Endothelial cell (in vitro differentiated cells): ENCODE data around the gene MKRN3. TPM values are rescaled to one million over a fixed set of nuclear protein-coding genes. Genes with fewer than 3 reads are reported as not detected.

Experiments used
- DNase-seq: peaks from one replicate; pipeline ENCODE4 v3.0.0; 2021; ENCODE audit warnings: low spot score
- H3K27ac Mint-ChIP-seq: one replicate; pipeline ENCODE4 v1.8.0; 2021; ENCODE audit warnings: mixed read lengths, inconsistent platforms; ENCODE audit not compliant: unreplicated experiment
- H3K27me3 Mint-ChIP-seq: one replicate; pipeline ENCODE4 v1.8.0; 2021; ENCODE audit warnings: mild to moderate bottlenecking, moderate library complexity, mixed read lengths, inconsistent platforms; ENCODE audit not compliant: unreplicated experiment
- H3K36me3 Mint-ChIP-seq: one replicate; pipeline ENCODE4 v1.8.0; 2021; ENCODE audit warnings: mild to moderate bottlenecking, low read depth, mixed read lengths, inconsistent platforms; ENCODE audit not compliant: unreplicated experiment
- H3K4me1 Mint-ChIP-seq: one replicate; pipeline ENCODE4 v1.8.0; 2021; ENCODE audit warnings: mild to moderate bottlenecking, mixed read lengths, inconsistent platforms; ENCODE audit not compliant: unreplicated experiment
- H3K4me3 Mint-ChIP-seq: one replicate; pipeline ENCODE4 v1.8.0; 2021; ENCODE audit warnings: mild to moderate bottlenecking, mixed read lengths, inconsistent platforms; ENCODE audit not compliant: unreplicated experiment
- H3K9me3 Mint-ChIP-seq: one replicate; pipeline ENCODE4 v1.8.0; 2021; ENCODE audit warnings: mixed read lengths, inconsistent platforms; ENCODE audit not compliant: unreplicated experiment
- CTCF ChIP-seq: fragments of 200-600 bp; sonication (generic); IDR thresholded peaks from one replicate; pipeline ENCODE4 v1.5.0; 2021; ENCODE audit warnings: antibody characterized with exemption; ENCODE audit not compliant: unreplicated experiment
- microRNA-seq: library from miRNA; unstranded; fragments of <30 nt; microRNA quantifications from one replicate; pipeline ENCODE4, GENCODE V29; 2020; ENCODE audit not compliant: unreplicated experiment
- total RNA-seq: library from RNA; stranded (reverse); fragmentation: NEBNext Ultra II Directional; extraction: Animal tissue kit (Norgen Biotek cat#: 25700); gene quantifications from one replicate; pipeline ENCODE4 v1.2.1, GENCODE V29; 2021; ENCODE audit not compliant: unreplicated experiment

MKRN3 gene
- total RNA-seq, 1 donor from 2014 or later: 0.85 TPM

GRCh38 chr15:23602124-23602523 is 36.6 kb downstream of the MKRN3 start:
- no peaks in the 10 kb centered on the region for H3K27me3 Mint-ChIP-seq
- no peaks in the 10 kb centered on the region for H3K36me3 Mint-ChIP-seq
- H3K27ac Mint-ChIP-seq: no peak overlapping the region
- TF ChIP-seq CTCF: no peak
- H3K4me1 Mint-ChIP-seq: peaks cover 8% of the 10 kb centered on the region
- no peaks in the 10 kb centered on the region for H3K9me3 Mint-ChIP-seq
- H3K4me3 Mint-ChIP-seq: no peak overlapping the region
- DNase-seq: no peak

GRCh38 chr15:23606226-23606625 is 40.8 kb downstream of the MKRN3 start:
- Mint-ChIP-seq H3K4me1 (no peaks in the 10 kb centered on the region), H3K36me3 (no peaks in the 10 kb centered on the region), H3K4me3 (no peak overlapping the region), H3K9me3 (peaks cover 8% of the 10 kb centered on the region), H3K27me3 (no peaks in the 10 kb centered on the region), H3K27ac (no peak overlapping the region)
- TF ChIP-seq CTCF: no peak
- no peak for DNase-seq

GRCh38 chr15:23616536-23616935 is 51.1 kb downstream of the MKRN3 start:
- Mint-ChIP-seq H3K4me1 (no peaks in the 10 kb centered on the region), H3K27ac (no peak overlapping the region)
- TF ChIP-seq CTCF: no peak

More at GRCh38 chr15:23616536-23616935, 51.1 kb downstream of the MKRN3 start:
- H3K4me3 Mint-ChIP-seq: no peak overlapping the region
- no peaks in the 10 kb centered on the region for H3K27me3 Mint-ChIP-seq
- H3K36me3 Mint-ChIP-seq: peaks cover 4% of the 10 kb centered on the region
- DNase-seq: no peak
- H3K9me3 Mint-ChIP-seq: peaks cover 5% of the 10 kb centered on the region

Small RNA genes within 50 kb of the gene (microRNA-seq; reads per million reads assigned to microRNA genes)
- not detected for gene MIR4508

Other genes starting within 250 kb of the MKRN3 start
- not detected for gene GOLGA6L26, start 231.5 kb upstream of the MKRN3 start, total RNA-seq
- gene GOLGA8S, start 210.9 kb upstream of the MKRN3 start, total RNA-seq: 0.28 TPM
- not detected for gene GOLGA6L2, start 118.4 kb upstream of the MKRN3 start, total RNA-seq
- 4.5 TPM for gene MAGEL2, start 82.2 kb downstream of the MKRN3 start, total RNA-seq
- gene NDN, start 121.6 kb downstream of the MKRN3 start, total RNA-seq: 54.7 TPM